PFSK-1 (cell line): Measurements from ENCODE around the gene RGS6.

Experiments used
- FOXP2 ChIP-seq: optimal IDR thresholded peaks from 2 replicates; pipeline ENCODE3; 2011; ENCODE audit warnings: borderline replicate concordance, control low read depth, inconsistent platforms; ENCODE audit not compliant: insufficient read depth; ENCODE audit errors: extremely low read length, extremely low read depth
- POLR2AphosphoS5 ChIP-seq: IDR thresholded peaks from 2 replicates; pipeline ENCODE4 v1.6.1; 2012; ENCODE audit warnings: low read depth, mild to moderate bottlenecking, control low read depth, low read length, moderate library complexity
- REST ChIP-seq, 2 experiments: IDR thresholded peaks; 2 replicates each; pipeline versions ENCODE4 v1.6.1 to v1.8.0; 2011 to 2012; ENCODE audit warnings: low read depth in 2 of 2, low read length in 2 of 2, control low read depth in 1 of 2, inconsistent platforms in 1 of 2, mild to moderate bottlenecking in 1 of 2, moderate library complexity in 1 of 2; ENCODE audit not compliant: insufficient read depth in 1 of 2
- SIN3A ChIP-seq: IDR thresholded peaks from 2 replicates; pipeline ENCODE4 v1.6.1; 2012; ENCODE audit warnings: mild to moderate bottlenecking, low read length, moderate library complexity, borderline replicate concordance; ENCODE audit not compliant: insufficient read depth
- TAF1 ChIP-seq: IDR thresholded peaks from 2 replicates; pipeline ENCODE4 v1.6.1; 2012; ENCODE audit warnings: low read length, control low read depth, borderline replicate concordance; ENCODE audit not compliant: insufficient read depth

Gene RGS6

GRCh38 chr14:72040528-72040927 is 108.3 kb downstream of the RGS6 start:
- no peak for TF ChIP-seq FOXP2
- TF ChIP-seq POLR2AphosphoS5, result no peak
- TF ChIP-seq TAF1, result no peak
- TF ChIP-seq REST (IDR thresholded peaks at IDR 0.05; ENCODE audit: insufficient read depth in 1 of 2, low read depth in 2 of 2, low read length in 2 of 2), result no peak
- no peak for TF ChIP-seq SIN3A

GRCh38 chr14:72045271-72045670 is 113.0 kb downstream of the RGS6 start:
- TF ChIP-seq TAF1, result no peak
- TF ChIP-seq POLR2AphosphoS5, result no peak
- no peak for TF ChIP-seq SIN3A
- TF ChIP-seq FOXP2, result no peak
- no peak for TF ChIP-seq REST (IDR thresholded peaks at IDR 0.05; ENCODE audit: insufficient read depth in 1 of 2, low read depth in 2 of 2, low read length in 2 of 2)

GRCh38 chr14:72045885-72046284 is 113.7 kb downstream of the RGS6 start:
- no peak for TF ChIP-seq REST (IDR thresholded peaks at IDR 0.05; ENCODE audit: insufficient read depth in 1 of 2, low read depth in 2 of 2, low read length in 2 of 2)
- no peak for TF ChIP-seq SIN3A
- no peak for TF ChIP-seq POLR2AphosphoS5
- no peak for TF ChIP-seq FOXP2
- TF ChIP-seq TAF1, result no peak

GRCh38 chr14:72049462-72049861 is 117.2 kb downstream of the RGS6 start:
- no peak for TF ChIP-seq REST (IDR thresholded peaks at IDR 0.05; ENCODE audit: insufficient read depth in 1 of 2, low read depth in 2 of 2, low read length in 2 of 2)
- no peak for TF ChIP-seq SIN3A
- no peak for TF ChIP-seq POLR2AphosphoS5
- TF ChIP-seq FOXP2, result no peak
- TF ChIP-seq TAF1, result no peak

GRCh38 chr14:72052356-72052755 is 120.1 kb downstream of the RGS6 start:
- no peak for TF ChIP-seq SIN3A
- no peak for TF ChIP-seq TAF1
- TF ChIP-seq REST (IDR thresholded peaks at IDR 0.05; ENCODE audit: insufficient read depth in 1 of 2, low read depth in 2 of 2, low read length in 2 of 2), result no peak
- no peak for TF ChIP-seq POLR2AphosphoS5
- TF ChIP-seq FOXP2, result no peak
